Amniotic stem cell (primary cell): ENCODE results near the gene PTMS.
"Not testable (repeated sequence)": the region's sequence is repeated elsewhere in the genome, so short reads cannot be mapped to it uniquely, and the experiment has no call there.

ENCODE experiments used
- DNase-seq: peaks from one replicate; lab custom pipeline; 2025; lab: John Stamatoyannopoulos, UW

Gene PTMS, protein sequence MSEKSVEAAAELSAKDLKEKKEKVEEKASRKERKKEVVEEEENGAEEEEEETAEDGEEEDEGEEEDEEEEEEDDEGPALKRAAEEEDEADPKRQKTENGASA

DNA sequence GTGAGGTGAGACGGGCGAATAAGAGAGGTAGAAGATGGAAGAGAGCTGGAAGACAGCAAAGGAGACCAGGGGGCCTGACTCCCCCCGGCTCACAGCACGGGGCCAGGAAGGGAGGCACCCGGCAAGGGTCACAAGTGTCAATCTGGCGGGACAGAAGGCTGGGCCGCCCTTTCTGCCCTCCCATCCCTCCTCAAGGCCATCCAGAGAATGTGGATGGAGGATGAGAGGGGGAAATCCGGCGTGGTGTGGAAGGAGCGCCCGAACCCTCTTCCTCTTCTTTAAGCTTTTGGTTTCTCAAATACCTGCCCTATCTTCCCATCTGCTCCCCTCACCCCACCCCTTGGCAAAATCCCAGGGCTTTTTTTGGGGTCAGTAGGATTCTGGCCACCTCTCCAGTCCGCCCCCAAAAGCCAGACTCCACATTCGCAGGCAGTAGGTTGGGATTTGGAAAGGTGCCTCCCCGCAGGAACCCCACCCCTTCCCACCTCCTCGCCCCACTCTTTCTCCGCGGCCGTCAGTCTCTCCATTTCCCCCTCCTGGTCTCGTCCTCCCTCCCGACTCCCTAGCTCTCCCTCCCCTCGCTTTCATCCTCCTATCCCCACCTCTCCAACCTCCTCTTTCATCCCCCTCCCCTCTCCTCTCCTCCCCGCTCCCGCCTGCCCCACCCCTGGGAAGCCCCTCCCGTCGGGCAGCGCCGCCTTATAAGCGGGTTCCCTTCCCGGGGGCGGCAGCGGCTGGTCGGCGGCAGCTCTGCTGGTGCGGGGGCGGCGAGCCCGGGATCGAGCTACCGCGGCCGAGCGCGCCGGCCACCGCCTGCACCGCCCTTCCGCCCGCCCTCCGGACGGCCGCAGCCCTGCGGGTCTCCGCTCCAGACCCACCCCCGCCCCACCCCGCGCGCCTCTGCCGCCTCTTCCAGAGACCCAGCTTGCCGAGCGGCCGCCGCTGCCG is at the start of gene PTMS:
Gene PTMS (plus strand): TSS at position 730 of the 948 bp plus-strand sequence. CDS start 343 bp downstream, outside the sequence.
- DNase-seq: peak; percentile 75

- no peak for DNase-seq
These were observed 49.2 kb upstream of the PTMS start for GRCh38 chr12:6716874-6717437.

DNA sequence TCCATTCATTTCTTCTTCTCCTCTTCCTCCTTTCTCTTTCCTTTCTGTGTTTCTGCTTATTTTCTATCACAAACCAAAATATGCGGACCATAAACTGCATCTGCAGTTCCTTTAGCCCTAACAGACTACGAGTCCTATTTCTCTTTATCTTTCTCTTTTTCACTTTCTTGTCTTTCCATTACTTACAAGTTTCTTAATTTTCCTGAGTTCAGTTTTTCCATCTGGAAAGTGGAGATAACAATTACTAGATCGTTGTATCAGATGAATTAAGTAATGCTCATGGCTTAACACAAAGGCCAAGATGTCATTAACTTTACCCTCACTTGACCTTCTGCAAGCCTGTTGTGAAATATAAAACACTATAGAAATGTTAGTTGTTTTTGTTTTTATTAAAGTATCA is 43.3 kb upstream of the PTMS start:
- no peak for DNase-seq

GRCh38 chr12:6723607-6724408 is 42.4 kb upstream of the PTMS start, which contains the start of gene COPS7A:
COPS7A (plus strand) TSS chr12:6724046; CDS start chr12:6724657, 611 bp downstream.
- DNase-seq: peak; percentile 97

DNA sequence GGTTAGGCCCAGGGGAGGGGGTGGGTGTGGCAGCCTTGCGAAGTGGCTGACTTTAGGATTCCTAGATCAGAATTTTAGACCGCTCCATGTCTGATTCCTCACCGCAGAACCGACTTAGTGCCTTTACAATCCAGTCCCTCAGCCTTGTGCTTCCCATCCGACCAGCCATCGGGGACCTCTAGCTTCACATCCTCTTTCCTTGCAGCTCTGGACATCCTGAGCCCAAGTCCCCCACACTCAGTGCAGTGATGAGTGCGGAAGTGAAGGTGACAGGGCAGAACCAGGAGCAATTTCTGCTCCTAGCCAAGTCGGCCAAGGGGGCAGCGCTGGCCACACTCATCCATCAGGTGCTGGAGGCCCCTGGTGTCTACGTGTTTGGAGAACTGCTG is 41.8 kb upstream of the PTMS start:
- DNase-seq: no peak

DNA sequence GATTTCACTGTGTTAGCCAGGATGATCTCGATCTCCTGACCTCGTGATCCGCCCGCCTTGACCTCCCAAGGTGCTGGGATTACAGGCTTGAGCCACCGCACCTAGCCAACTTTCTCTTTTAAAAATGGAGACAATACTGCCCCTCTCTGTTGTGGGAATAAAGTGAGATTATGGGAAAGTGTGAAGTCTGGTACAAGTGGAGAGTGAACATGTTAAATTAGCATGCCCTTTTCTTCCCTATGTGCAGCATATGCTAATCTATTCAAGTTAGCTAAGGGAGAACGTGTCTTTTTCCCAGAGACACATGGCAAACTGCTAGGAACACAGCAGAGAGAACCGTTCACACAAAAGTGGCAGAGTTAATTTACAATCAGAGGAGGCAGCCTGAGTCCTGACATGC is 40.8 kb upstream of the PTMS start:
- DNase-seq: no peak

DNA sequence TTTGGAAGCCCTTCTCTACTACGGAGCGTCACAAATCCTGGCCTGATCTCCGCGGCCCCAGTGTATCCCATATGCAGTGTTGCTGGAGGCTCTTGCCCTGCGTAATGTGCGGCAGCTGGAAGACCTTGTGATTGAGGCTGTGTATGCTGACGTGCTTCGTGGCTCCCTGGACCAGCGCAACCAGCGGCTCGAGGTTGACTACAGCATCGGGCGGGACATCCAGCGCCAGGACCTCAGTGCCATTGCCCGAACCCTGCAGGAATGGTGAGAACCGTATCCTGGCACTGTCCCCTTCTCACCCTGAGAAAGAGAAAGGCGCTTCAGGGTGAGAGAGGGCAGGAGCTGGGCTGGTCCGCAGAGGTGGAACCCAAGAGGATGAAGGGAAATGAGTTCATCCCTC is 37.0 kb upstream of the PTMS start:
- no peak for DNase-seq

- DNase-seq: no peak
These were observed 36.0 kb upstream of the PTMS start for GRCh38 chr12:6730169-6730568.

DNA sequence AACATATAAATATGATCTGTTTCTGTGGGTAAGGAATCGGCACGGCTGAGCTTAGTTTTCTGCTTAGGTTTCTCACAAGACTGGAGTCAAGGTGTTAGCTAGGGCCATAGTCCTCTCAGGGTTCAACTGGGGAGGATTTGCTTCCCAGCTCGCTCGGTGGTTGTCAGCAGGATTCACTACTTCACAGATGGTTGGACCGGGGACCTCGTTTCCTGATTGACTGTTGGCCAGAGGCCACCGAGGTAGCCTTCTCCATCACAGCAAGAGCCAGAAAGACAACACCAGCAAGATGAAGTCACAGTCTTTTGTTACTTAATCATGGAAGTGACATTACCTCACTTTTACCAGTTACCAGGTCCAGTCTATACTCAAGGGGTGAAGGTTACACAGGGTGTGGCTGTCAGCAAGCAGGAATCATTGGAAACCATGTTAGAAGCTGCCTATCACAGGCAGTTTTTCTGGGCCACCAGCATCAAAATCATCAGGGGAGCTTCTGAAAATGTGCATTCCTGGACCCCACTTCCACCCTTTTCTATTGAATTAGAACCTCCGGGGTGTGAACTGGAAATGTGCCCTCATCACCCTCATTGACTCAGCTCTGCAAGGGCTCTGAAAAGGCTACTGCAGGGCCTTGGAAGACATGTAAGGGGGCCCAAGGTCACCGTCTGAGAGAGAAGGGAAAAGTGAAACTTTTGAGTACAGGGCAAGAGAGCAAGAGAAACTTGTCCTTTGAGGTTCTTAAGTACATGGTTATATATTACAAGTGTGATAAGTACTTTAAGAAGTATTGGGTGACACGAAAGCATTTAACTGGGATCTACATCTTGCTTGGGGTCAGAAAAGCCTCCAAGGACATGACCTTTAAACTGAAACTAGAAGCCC is 31.4 kb upstream of the PTMS start:
- DNase-seq: no peak

GRCh38 chr12:6735448-6736191 is 30.5 kb upstream of the PTMS start:
- peak; percentile 36 for DNase-seq

DNA sequence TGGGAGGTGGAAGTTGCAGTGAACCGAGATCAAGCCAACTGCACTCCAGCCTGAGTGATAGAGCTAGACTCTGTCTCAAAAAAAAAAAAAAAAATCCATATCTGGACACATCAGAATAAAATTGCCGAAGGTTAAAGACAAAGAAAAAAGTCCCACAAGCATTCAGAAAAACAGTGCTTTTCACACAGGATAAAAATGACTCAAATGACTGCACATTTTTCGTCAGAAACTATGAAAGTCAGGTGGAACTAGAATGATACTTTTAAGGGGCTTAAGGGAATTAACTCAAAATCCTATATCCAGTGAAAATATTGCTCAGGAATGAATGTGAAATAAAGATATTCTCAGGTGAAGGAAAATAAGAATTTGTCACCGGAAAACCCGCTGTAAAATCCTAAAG is 29.4 kb upstream of the PTMS start:
- no peak for DNase-seq

- not testable (repeated sequence) for DNase-seq
These were observed 24.1 kb upstream of the PTMS start for GRCh38 chr12:6742080-6742479.

- DNase-seq: no peak
These were observed 23.3 kb upstream of the PTMS start for GRCh38 chr12:6742834-6743233.

DNA sequence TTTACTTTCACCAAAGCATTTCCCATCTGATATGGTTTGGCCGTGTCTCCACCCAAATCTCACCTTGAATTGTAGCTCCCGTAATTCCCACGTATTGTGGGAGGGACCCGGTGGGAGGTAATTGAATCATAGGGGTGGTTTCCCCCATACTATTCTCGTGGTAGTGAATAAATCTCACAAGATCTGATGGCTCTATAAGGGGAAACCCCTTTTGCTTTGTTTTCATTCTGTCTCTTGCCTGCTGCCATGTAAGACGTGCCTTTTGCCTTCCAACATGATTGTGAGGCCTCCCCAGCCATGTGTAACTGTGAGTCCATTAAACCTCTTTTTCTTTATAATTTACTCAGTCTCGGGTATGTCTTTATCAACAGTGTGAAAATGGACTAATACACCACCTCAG is 22.9 kb upstream of the PTMS start:
- DNase-seq: not testable (repeated sequence)

DNA sequence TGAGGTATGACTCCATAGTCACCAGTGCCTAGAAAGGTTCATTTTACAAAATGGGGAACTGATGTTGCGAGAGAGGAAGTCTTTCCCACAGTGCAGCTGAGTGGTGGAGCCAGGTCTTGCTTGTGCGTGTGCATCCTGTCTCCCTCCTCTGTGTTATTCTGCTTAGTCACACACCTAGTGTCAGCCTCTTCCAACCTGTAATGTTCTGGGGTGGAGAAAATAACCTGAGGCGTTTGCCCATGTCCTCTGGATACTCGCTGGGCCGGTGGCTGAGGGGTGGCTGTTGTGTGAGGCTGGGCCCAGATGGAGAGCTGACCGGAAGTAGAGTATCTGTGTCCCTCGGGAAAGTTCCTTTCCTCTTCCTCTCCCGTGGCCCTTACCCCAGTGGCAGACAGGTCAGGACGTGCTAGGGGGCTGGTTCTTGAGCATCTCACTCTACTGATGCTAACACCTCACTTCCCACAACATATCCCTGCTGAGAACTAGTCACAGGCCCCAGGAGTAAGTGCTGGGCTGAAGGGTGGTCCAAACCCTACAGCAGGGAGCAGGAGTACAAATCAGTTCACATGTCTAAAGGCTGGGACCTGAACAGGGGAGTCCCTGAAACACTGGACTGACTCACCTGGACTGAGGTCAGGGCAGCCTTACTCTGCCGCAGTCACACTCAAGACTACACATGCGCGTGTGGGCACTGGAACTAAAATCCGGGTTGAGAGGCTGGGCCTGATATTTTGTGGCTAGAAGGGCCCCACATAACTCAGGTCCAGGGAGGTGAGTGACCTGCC is 20.2 kb upstream of the PTMS start:
- no peak for DNase-seq

DNA sequence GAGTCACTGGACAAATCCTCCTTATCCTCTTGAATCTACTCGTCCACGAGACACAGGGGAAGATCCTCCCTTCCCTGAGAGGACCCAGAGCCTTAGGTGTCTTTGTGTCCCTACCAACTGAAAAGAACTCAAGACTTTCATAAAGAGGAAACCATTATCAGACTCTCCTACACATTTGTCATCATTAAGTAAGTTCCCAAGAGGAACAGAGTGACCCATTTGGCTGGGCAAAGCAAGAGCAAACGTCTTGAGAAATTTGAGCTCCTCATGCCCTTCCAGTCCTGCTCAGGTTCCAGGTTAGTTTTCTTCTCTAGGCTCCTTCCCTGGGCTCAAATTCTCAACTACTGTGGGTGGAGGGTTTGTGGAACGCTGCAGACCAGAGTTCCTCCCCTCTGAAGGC is 18.9 kb upstream of the PTMS start:
- no peak for DNase-seq

GRCh38 chr12:6748761-6749160 is 17.4 kb upstream of the PTMS start:
- DNase-seq: no peak

DNA sequence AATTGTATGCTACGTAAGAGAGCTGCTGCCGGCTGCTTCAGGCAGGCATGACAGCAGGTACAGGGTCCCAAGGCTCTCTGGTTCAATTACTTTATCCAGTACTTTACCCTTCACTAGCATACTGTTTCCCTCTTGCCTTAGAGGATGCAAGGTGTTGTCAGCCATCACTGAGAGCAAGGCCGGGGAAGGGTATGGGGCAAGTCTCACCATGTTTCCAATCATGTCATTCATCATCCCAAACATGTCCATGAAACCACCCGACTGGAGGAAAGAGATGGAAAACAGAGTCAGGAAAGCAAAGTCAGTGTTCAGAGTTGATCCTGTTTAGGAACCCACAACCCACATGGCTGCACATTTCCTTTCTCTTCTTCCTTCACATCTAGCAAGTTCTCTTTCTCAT is 15.7 kb upstream of the PTMS start:
- DNase-seq: no peak

DNA sequence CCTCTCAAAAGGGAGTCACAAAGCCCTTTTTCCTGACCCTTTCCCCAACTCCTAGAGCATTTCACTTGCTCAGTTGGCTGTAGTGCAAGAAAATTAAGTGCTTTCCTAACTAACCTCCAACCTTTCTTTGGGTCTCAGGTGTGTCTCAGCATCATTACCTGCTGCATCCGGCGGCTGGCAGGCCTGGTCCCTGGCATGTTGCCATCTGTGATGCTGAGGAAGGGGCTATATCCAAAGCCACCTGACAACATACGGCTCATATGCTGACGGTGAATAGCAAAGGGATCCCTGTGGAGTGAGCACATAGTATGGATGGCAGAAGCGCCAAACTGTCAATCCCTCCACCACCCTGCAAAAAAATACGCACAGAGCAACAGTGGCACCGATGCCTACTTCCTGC is 14.4 kb upstream of the PTMS start:
- no peak for DNase-seq
